Fibroblast of lung (primary cell): ENCODE measurements around the gene SHC1. TPM values are rescaled to one million over a fixed set of nuclear protein-coding genes. Genes with fewer than 3 reads are reported as not detected.
A peak's percentile ranks its signal among the peaks of the same experiment; 100 is the strongest.

Source experiments
- DNase-seq, 2 donors: peaks; one replicate each; pipeline versions ENCODE4 v3.0.0 to v3.0.0-alpha.2; 2010; ENCODE audit warnings: low read depth in 2 of 2
- H2AFZ ChIP-seq: 2 replicates; pipeline ENCODE4 v1.5.1; 2012; ENCODE audit warnings: low read length, control low read depth, inconsistent platforms
- H3K27ac ChIP-seq: 2 replicates; pipeline ENCODE4 v1.5.1; 2011; ENCODE audit warnings: low read length, control low read depth; ENCODE audit not compliant: insufficient read depth
- H3K27me3 ChIP-seq: 2 replicates; pipeline ENCODE4 v1.5.1; 2011; ENCODE audit warnings: mild to moderate bottlenecking, low read length; ENCODE audit not compliant: control insufficient read depth, insufficient read depth
- H3K36me3 ChIP-seq: 2 replicates; pipeline ENCODE4 v1.5.1; 2011; ENCODE audit warnings: low read length; ENCODE audit not compliant: control insufficient read depth, insufficient read depth
- H3K4me1 ChIP-seq: 2 replicates; pipeline ENCODE4 v1.5.1; 2011; ENCODE audit warnings: low read length; ENCODE audit not compliant: control insufficient read depth, insufficient read depth; ENCODE audit errors: extremely low read depth
- H3K4me2 ChIP-seq: 2 replicates; pipeline ENCODE4 v1.5.1; 2011; ENCODE audit warnings: low read length, control low read depth; ENCODE audit not compliant: insufficient read depth; ENCODE audit errors: extremely low read depth
- H3K4me3 ChIP-seq, 4 experiments: fragments of 200-600 bp in 1 of 4; sonication (generic) in 1 of 4; replicated peaks in 1 of 4; 2 replicates each; pipeline ENCODE4 v1.5.1; 2011 to 2016; ENCODE audit warnings: low read length in 4 of 4, low read depth in 3 of 4, mild to moderate bottlenecking in 3 of 4, control low read depth in 2 of 4, inconsistent platforms in 1 of 4, mixed read lengths in 1 of 4; ENCODE audit not compliant: insufficient read depth in 1 of 4; ENCODE audit errors: control extremely low read depth in 1 of 4
- H3K79me2 ChIP-seq: 2 replicates; pipeline ENCODE4 v1.5.1; 2012; ENCODE audit warnings: mild to moderate bottlenecking, low read length, inconsistent platforms; ENCODE audit not compliant: control insufficient read depth, insufficient read depth
- H3K9ac ChIP-seq: 2 replicates; pipeline ENCODE4 v1.5.1; 2011; ENCODE audit warnings: mild to moderate bottlenecking, low read length, control low read depth; ENCODE audit not compliant: insufficient read depth
- H3K9me3 ChIP-seq: 2 replicates; pipeline ENCODE4 v1.5.1; 2012; ENCODE audit warnings: low read depth, low read length; ENCODE audit not compliant: control insufficient read depth, insufficient read depth
- H4K20me1 ChIP-seq: 2 replicates; pipeline ENCODE4 v1.5.1; 2011; ENCODE audit warnings: low read length; ENCODE audit not compliant: control insufficient read depth, insufficient read depth; ENCODE audit errors: extremely low read depth
- EZH2 ChIP-seq: IDR thresholded peaks from 2 replicates; pipeline ENCODE4 v1.5.1; 2012; ENCODE audit warnings: low read length, control low read depth, mild to moderate bottlenecking; ENCODE audit errors: missing control alignments
- polyA plus RNA-seq, 2 donors: library from polyadenylated mRNA; depleted of rRNA in 1 of 2; stranded (reverse) in 1 of 2; unstranded in 1 of 2; fragments of >200 nt; gene quantifications; 2 replicates each; pipeline ENCODE4 v1.2.1, GENCODE V29; 2011 to 2012; ENCODE audit warnings: missing spikeins in 1 of 2
- total RNA-seq: library from RNA; depleted of rRNA; stranded (reverse); fragments of >200 nt; gene quantifications from 2 replicates; pipeline ENCODE4 v1.2.1, GENCODE V29; 2014
- TF ChIP-seq, protein P1 (sequence below), 2 donors: IDR thresholded peaks in 1 of 2; conservative IDR thresholded peaks in 1 of 2; 1 replicate in 1 of 2; 2 replicates in 1 of 2; pipeline ENCODE4 v1.5.1; 2011 to 2012; ENCODE audit warnings: low read length in 2 of 2, control low read depth in 1 of 2, inconsistent platforms in 1 of 2, low read depth in 1 of 2, mild to moderate bottlenecking in 1 of 2

Gene SHC1
- total and polyA plus RNA-seq, 2 donors (not counting 1 experiment from before 2014, with no cell fraction given), result 245 to 277 TPM

DNA sequence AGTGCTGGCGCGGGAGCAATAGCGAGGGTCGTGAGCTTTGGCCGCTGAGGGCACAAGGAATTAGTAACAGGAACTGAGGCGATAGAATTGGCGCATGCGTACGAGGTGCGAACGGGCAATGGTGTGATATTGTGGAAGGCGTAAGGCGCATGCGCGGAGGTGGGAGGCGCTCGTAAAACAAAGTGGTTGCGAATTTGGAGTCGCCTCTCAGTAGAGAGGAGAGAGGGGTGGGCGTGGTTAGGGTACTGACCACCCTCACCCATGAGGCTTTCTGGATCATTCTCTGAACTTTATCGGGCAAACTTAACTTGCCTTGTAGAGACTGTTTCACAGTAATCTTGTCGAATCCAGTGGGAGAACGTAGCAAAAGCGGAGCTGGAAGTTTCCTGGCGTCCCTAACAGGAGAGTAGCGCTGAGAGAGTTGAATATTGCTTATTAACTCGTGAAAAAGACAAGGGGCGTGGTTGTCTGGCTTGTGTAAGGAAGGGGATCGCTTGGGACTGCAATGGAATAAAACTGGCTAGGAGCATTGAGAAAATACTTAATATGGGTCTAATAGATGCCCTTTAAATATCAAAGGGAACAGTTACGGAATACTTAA, 4.4 kb upstream of the SHC1 start:
- Histone ChIP-seq H3K4me3 (peak overlapping the region; percentile 39 to 93 (median 70)), H3K4me2 (peak overlapping the region; percentile 99), H4K20me1 (no peaks in the 10 kb centered on the region), H3K27me3 (no peaks in the 10 kb centered on the region), H3K27ac (peak overlapping the region; percentile 94), H3K79me2 (peaks cover 50% of the 10 kb centered on the region), H2AFZ (peak overlapping the region; percentile 49), H3K9ac (peak overlapping the region; percentile 34), H3K9me3 (no peaks in the 10 kb centered on the region), H3K36me3 (no peaks in the 10 kb centered on the region), H3K4me1 (peaks cover 15% of the 10 kb centered on the region)
- peak; percentile 89 to 96 for DNase-seq
- no peak for TF ChIP-seq EZH2
- TF ChIP-seq, protein P1, sequence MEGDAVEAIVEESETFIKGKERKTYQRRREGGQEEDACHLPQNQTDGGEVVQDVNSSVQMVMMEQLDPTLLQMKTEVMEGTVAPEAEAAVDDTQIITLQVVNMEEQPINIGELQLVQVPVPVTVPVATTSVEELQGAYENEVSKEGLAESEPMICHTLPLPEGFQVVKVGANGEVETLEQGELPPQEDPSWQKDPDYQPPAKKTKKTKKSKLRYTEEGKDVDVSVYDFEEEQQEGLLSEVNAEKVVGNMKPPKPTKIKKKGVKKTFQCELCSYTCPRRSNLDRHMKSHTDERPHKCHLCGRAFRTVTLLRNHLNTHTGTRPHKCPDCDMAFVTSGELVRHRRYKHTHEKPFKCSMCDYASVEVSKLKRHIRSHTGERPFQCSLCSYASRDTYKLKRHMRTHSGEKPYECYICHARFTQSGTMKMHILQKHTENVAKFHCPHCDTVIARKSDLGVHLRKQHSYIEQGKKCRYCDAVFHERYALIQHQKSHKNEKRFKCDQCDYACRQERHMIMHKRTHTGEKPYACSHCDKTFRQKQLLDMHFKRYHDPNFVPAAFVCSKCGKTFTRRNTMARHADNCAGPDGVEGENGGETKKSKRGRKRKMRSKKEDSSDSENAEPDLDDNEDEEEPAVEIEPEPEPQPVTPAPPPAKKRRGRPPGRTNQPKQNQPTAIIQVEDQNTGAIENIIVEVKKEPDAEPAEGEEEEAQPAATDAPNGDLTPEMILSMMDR (conservative IDR thresholded peaks at IDR 0.05 in 1 of 2, IDR thresholded peaks at IDR 0.05 in 1 of 2; ENCODE audit: low read depth in 1 of 2, low read length in 2 of 2), result no peak

DNA sequence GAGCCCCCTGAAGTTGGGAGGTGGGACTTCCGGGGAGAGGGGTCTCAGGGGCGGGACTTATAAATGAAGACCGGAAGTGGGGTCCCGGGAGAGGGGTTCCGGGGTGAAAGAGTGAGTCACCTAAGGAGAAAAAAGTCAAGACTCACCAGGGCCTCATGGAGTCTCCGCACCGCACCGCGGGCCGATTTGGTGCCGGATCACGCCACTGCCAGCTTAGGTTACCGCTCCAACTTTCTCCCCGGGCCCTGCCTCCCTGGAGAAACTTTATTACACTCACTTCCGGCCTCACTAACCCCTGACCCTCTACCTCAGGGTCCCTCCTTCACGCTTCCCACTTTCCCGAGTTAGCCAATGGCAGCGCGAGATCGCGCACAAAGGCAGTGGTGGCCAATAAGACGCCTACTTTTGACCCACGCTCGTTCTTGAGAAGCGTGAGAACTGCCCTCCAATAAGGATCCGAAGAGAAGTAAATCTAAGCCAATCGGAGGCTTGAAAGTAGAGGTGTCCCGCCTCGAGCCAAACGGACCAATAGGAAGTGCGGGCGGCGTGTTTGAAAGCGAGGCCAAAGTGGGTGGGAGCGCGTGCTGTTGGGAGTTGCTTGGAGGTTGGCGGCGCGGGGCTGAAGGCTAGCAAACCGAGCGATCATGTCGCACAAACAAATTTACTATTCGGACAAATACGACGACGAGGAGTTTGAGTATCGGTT, 3.7 kb upstream of the SHC1 start, which contains the start of gene CKS1B:
Gene CKS1B, plus strand, starts transcription at position 580 of the 706 bp plus-strand sequence. Its CDS starts 65 bp downstream, at position 645.
- Histone ChIP-seq H3K9ac (peak within 1 kb of the TSS; percentile 93), H3K4me3 (peak within 1 kb of the TSS; percentile 63 to 93 (median 77)), H3K27me3 (no peaks in the 10 kb centered on the region), H2AFZ (peak within 1 kb of the TSS; percentile 49), H3K9me3 (no peaks in the 10 kb centered on the region), H3K4me1 (peaks cover 15% of the 10 kb centered on the region), H3K36me3 (no peaks in the 10 kb centered on the region), H3K27ac (peak within 1 kb of the TSS; percentile 94), H4K20me1 (no peaks in the 10 kb centered on the region), H3K4me2 (peak within 1 kb of the TSS; percentile 99), H3K79me2 (peaks cover 53% of the 10 kb centered on the region)
- peak; percentile 100 for DNase-seq
- TF ChIP-seq, protein P1 (conservative IDR thresholded peaks at IDR 0.05 in 1 of 2, IDR thresholded peaks at IDR 0.05 in 1 of 2; ENCODE audit: low read depth in 1 of 2, low read length in 2 of 2), result no peak

DNA sequence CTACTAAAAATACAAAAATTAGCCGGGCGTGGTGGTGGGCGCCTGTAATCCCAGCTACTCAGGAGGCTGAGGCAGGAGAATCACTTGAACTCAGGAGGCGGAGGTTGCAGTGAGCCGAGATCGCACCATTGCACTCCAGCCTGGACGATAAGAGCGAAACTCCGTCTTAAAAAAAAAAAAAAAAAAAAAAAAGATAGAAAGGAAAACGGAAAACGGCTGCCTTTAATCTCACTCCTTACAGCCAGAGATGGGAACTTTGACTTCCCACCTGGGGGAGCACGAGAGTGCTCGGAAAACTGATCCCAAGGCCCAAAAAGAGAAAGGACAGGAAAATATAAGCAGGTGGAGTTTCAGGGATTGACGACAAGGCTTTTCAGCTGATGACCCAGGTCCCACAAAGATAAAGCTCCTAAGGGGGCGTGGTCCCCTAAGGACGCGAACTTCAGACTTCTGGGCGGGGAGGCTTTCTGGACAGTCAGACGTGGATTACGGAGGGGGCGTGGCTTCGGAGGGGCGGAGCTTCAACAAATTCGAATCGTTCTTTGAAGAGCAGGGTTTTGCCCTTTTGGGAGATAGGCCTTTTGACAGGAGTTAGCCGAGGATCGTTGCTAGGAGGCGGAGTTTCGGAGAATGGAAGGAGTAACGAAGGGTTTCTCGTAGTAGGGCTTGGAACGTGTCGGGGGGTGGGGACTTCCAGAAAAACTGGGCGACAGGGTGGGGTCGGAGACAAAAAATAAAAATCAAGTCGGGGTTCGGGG, 3.0 kb upstream of the SHC1 start:
- no peaks in the 10 kb centered on the region for H3K36me3 ChIP-seq
- TF ChIP-seq EZH2, result no peak
- TF ChIP-seq, protein P1 (conservative IDR thresholded peaks at IDR 0.05 in 1 of 2, IDR thresholded peaks at IDR 0.05 in 1 of 2; ENCODE audit: low read depth in 1 of 2, low read length in 2 of 2), result peak; percentile 24 to 32
- no peaks in the 10 kb centered on the region for H3K9me3 ChIP-seq
- H3K79me2 ChIP-seq, result peaks cover 60% of the 10 kb centered on the region
- H2AFZ ChIP-seq, result no peak overlapping the region
- H3K27ac ChIP-seq, result peak overlapping the region; percentile 94
- H3K4me2 ChIP-seq, result peak overlapping the region; percentile 91
- peak overlapping the region; percentile 63 to 85 (median 70) for H3K4me3 ChIP-seq
- peaks cover 19% of the 10 kb centered on the region for H3K4me1 ChIP-seq
- DNase-seq, result peak; percentile 96 to 97
- H3K9ac ChIP-seq, result peak overlapping the region; percentile 93
- no peaks in the 10 kb centered on the region for H3K27me3 ChIP-seq
- H4K20me1 ChIP-seq, result no peaks in the 10 kb centered on the region
